DND-41 (cell line): ENCODE data around the gene HMG20B.
"Not testable (repeated sequence)": the region's sequence is repeated elsewhere in the genome, so short reads cannot be mapped to it uniquely, and the experiment has no call there.

ENCODE experiments used
- ATAC-seq: fragments of 200-7000 bp; cut with Tn5 transposase; 3 replicates; pipeline ENCODE4 v1.9.1; 2021; ENCODE audit warnings: low read depth; ENCODE audit not compliant: insufficient read depth
- DNase-seq: peaks from one replicate; pipeline ENCODE4 v3.0.0-alpha.2; 2020
- H2AFZ ChIP-seq: 2 replicates; pipeline ENCODE4 v1.6.0; 2012; ENCODE audit warnings: low read depth, low read length
- H3K27ac ChIP-seq: 2 replicates; pipeline ENCODE4 v1.5.1; 2012; ENCODE audit warnings: low read length, inconsistent platforms
- H3K27me3 ChIP-seq: fragments of 200-600 bp; sonication (generic); 2 replicates; pipeline ENCODE4 v1.6.0; 2012; ENCODE audit warnings: low read length, mild to moderate bottlenecking, inconsistent platforms; ENCODE audit not compliant: insufficient read depth, poor library complexity
- H3K36me3 ChIP-seq: 2 replicates; pipeline ENCODE4 v1.5.1; 2012; ENCODE audit warnings: low read length, inconsistent platforms; ENCODE audit not compliant: insufficient read depth
- H3K4me1 ChIP-seq: 2 replicates; pipeline ENCODE4 v1.5.1; 2012; ENCODE audit warnings: mild to moderate bottlenecking, low read length; ENCODE audit not compliant: insufficient read depth
- H3K4me2 ChIP-seq: 2 replicates; pipeline ENCODE4 v1.6.0; 2012; ENCODE audit warnings: mild to moderate bottlenecking, moderate library complexity, low read length, inconsistent platforms; ENCODE audit not compliant: insufficient read depth
- H3K4me3 ChIP-seq, 2 experiments: fragments of 200-600 bp in 1 of 2; shearing (Covaris generic) in 1 of 2; 2 replicates each; pipeline ENCODE4 v1.5.1; 2012 to 2016; ENCODE audit warnings: inconsistent platforms in 2 of 2, low read length in 2 of 2, mild to moderate bottlenecking in 2 of 2, low read depth in 1 of 2, moderate library complexity in 1 of 2
- H3K79me2 ChIP-seq: 2 replicates; pipeline ENCODE4 v1.6.0; 2012; ENCODE audit warnings: low read length, inconsistent platforms; ENCODE audit not compliant: insufficient read depth
- H3K9ac ChIP-seq: 2 replicates; pipeline ENCODE4 v1.6.0; 2012; ENCODE audit warnings: low read depth, mild to moderate bottlenecking, inconsistent platforms, low read length, moderate library complexity
- H3K9me3 ChIP-seq: 2 replicates; pipeline ENCODE4 v1.5.1; 2012; ENCODE audit warnings: low read length, moderate library complexity, mild to moderate bottlenecking, inconsistent platforms; ENCODE audit not compliant: insufficient read depth, severe bottlenecking
- H4K20me1 ChIP-seq: 2 replicates; pipeline ENCODE4 v1.6.0; 2012; ENCODE audit warnings: low read length; ENCODE audit not compliant: insufficient read depth
- CTCF ChIP-seq: IDR thresholded peaks from 2 replicates; pipeline ENCODE4 v1.5.1; 2012; ENCODE audit warnings: borderline replicate concordance, low read length, moderate library complexity, mild to moderate bottlenecking; ENCODE audit not compliant: poor library complexity, severe bottlenecking; ENCODE audit errors: extremely low read depth
- EZH2 ChIP-seq: IDR thresholded peaks from 3 replicates; pipeline ENCODE4 v1.6.1; 2012; ENCODE audit warnings: borderline replicate concordance, low read depth, mild to moderate bottlenecking, moderate library complexity, low read length, inconsistent platforms; ENCODE audit not compliant: severe bottlenecking

HMG20B gene

GRCh38 chr19:3528080-3528479 is 44.7 kb upstream of the HMG20B start:
- H3K4me2 ChIP-seq, result no peak overlapping the region
- H4K20me1 ChIP-seq, result peaks cover 42% of the 10 kb centered on the region
- peaks cover 8% of the 10 kb centered on the region for H3K79me2 ChIP-seq
- H2AFZ ChIP-seq, result no peak overlapping the region
- H3K9ac ChIP-seq, result no peak overlapping the region
- no peak overlapping the region for H3K27ac ChIP-seq
- TF ChIP-seq CTCF, result no peak
- no peak for TF ChIP-seq EZH2
- H3K4me1 ChIP-seq, result no peaks in the 10 kb centered on the region
- H3K27me3 ChIP-seq, result no peaks in the 10 kb centered on the region
- peaks cover 87% of the 10 kb centered on the region for H3K36me3 ChIP-seq
- H3K9me3 ChIP-seq, result no peaks in the 10 kb centered on the region
- no peak overlapping the region for H3K4me3 ChIP-seq
- DNase-seq (no peak), ATAC-seq (no peak)

GRCh38 chr19:3528539-3529211 is 44.1 kb upstream of the HMG20B start:
- H3K27ac ChIP-seq, result no peak overlapping the region
- H3K4me1 ChIP-seq, result no peaks in the 10 kb centered on the region
- peaks cover 40% of the 10 kb centered on the region for H4K20me1 ChIP-seq
- H3K4me2 ChIP-seq, result no peak overlapping the region
- TF ChIP-seq EZH2, result no peak
- no peak for TF ChIP-seq CTCF
- no peaks in the 10 kb centered on the region for H3K27me3 ChIP-seq
- no peak overlapping the region for H2AFZ ChIP-seq
- H3K9me3 ChIP-seq, result no peaks in the 10 kb centered on the region
- H3K79me2 ChIP-seq, result peaks cover 2% of the 10 kb centered on the region
- no peak for ATAC-seq
- no peak overlapping the region for H3K4me3 ChIP-seq
- no peak for DNase-seq
- H3K9ac ChIP-seq, result no peak overlapping the region
- H3K36me3 ChIP-seq, result peaks cover 87% of the 10 kb centered on the region

GRCh38 chr19:3529299-3529698 is 43.4 kb upstream of the HMG20B start:
- peaks cover 87% of the 10 kb centered on the region for H3K36me3 ChIP-seq
- H3K27me3 ChIP-seq, H3K4me2 ChIP-seq, ATAC-seq, H2AFZ ChIP-seq, H3K9me3 ChIP-seq, H3K9ac ChIP-seq, H3K27ac ChIP-seq, DNase-seq, H3K79me2 ChIP-seq, H3K4me3 ChIP-seq, H3K4me1 ChIP-seq: not testable (repeated sequence)
- H4K20me1 ChIP-seq, result peaks cover 35% of the 10 kb centered on the region

- no peaks in the 10 kb centered on the region for H3K79me2 ChIP-seq
- ATAC-seq (no peak), DNase-seq (no peak)
- H4K20me1 ChIP-seq, result peaks cover 38% of the 10 kb centered on the region
- no peak overlapping the region for H3K27ac ChIP-seq
- H3K36me3 ChIP-seq, result peaks cover 89% of the 10 kb centered on the region
- H3K4me1 ChIP-seq, result no peaks in the 10 kb centered on the region
- H3K9me3 ChIP-seq, result no peaks in the 10 kb centered on the region
- H3K27me3 ChIP-seq, result no peaks in the 10 kb centered on the region
- H2AFZ ChIP-seq, result no peak overlapping the region
- TF ChIP-seq CTCF (no peak), EZH2 (no peak)
- H3K9ac ChIP-seq, result no peak overlapping the region
- H3K4me3 ChIP-seq, result no peak overlapping the region
- no peak overlapping the region for H3K4me2 ChIP-seq
Measured at GRCh38 chr19:3530389-3530788, 42.4 kb upstream of the HMG20B start.
